Neural progenitor cell (in vitro differentiated cells): ENCODE measurements around the gene VWA8.

ENCODE experiments used
- CTCF ChIP-seq: fragments of 200-600 bp; sonication (generic); IDR thresholded peaks from 2 replicates; pipeline ENCODE4 v1.5.1; 2017; ENCODE audit warnings: antibody characterized with exemption, mild to moderate bottlenecking
- EZH2 ChIP-seq: fragments of 200-600 bp; sonication (generic); IDR thresholded peaks from 2 replicates; pipeline ENCODE4 v1.6.1; 2017; ENCODE audit warnings: antibody characterized with exemption, mild to moderate bottlenecking, moderate library complexity

DNA sequence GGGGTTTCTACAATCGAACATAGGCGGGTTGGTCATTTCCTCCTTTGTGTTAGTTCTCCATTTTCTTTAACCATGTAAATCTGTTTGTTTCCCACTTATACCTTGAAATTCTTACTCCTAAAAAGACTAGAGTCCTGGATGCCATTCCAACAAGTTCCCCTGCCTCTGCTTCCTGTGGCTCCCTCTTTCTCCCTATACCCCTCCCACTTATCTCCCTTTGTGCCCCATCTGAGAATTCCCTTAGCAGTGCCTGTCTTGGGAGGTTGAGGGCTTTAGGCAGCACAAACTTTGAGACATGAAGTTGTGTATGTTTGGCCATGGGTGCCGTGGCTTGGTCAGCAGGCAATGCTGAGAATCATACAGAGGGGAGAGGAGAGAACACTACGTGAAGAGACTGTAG lies 327.1 kb downstream of the VWA8 start:
- no peak for TF ChIP-seq CTCF
- TF ChIP-seq EZH2, result no peak
